Progenitor cell of endocrine pancreas (in vitro differentiated cells): ENCODE results near the gene ATP5PD. TPM values are rescaled to one million over a fixed set of nuclear protein-coding genes. Genes with fewer than 3 reads are reported as not detected.

ENCODE experiments used
- DNase-seq: peaks from one replicate; pipeline ENCODE4 v3.0.0; 2021; ENCODE audit warnings: low spot score; ENCODE audit not compliant: unreplicated experiment
- H3K27ac Mint-ChIP-seq: 2 replicates; pipeline ENCODE4 v1.8.0; 2021; ENCODE audit warnings: mild to moderate bottlenecking, moderate library complexity, mixed read lengths
- H3K27me3 Mint-ChIP-seq: 2 replicates; pipeline ENCODE4 v1.8.0; 2021; ENCODE audit warnings: mixed read lengths
- H3K36me3 Mint-ChIP-seq: 2 replicates; pipeline ENCODE4 v1.8.0; 2022; ENCODE audit warnings: mixed read lengths; ENCODE audit not compliant: insufficient read depth
- H3K4me1 Mint-ChIP-seq: 2 replicates; pipeline ENCODE4 v1.8.0; 2021; ENCODE audit warnings: low read depth, mixed read lengths
- H3K4me3 Mint-ChIP-seq: 2 replicates; pipeline ENCODE4 v1.8.0; 2021; ENCODE audit warnings: low read depth, mild to moderate bottlenecking, moderate library complexity, mixed read lengths
- H3K9me3 Mint-ChIP-seq: 2 replicates; pipeline ENCODE4 v1.8.0; 2021; ENCODE audit warnings: low read depth, mixed read lengths
- CTCF ChIP-seq: fragments of 200-600 bp; sonication (generic); IDR thresholded peaks from one replicate; pipeline ENCODE4 v1.5.0; 2021; ENCODE audit warnings: antibody characterized with exemption, mild to moderate bottlenecking; ENCODE audit not compliant: unreplicated experiment
- total RNA-seq: library from RNA; stranded (reverse); gene quantifications from 2 replicates; pipeline ENCODE4 v1.2.1, GENCODE V29; 2021

Gene ATP5PD
- total RNA-seq, 1 donor from 2014 or later, result 160 TPM

- Mint-ChIP-seq H3K27ac (peak overlapping the region; percentile 84), H3K27me3 (peaks cover 4% of the 10 kb centered on the region), H3K4me1 (peaks cover 17% of the 10 kb centered on the region), H3K36me3 (no peaks in the 10 kb centered on the region), H3K4me3 (peak overlapping the region; percentile 66), H3K9me3 (no peaks in the 10 kb centered on the region)
- DNase-seq, result no peak
- no peak for TF ChIP-seq CTCF
These were observed 39.9 kb upstream of the ATP5PD start for GRCh38 chr17:75086496-75087181.

- no peak overlapping the region for H3K4me3 Mint-ChIP-seq
- peaks cover 4% of the 10 kb centered on the region for H3K27me3 Mint-ChIP-seq
- H3K4me1 Mint-ChIP-seq, result peaks cover 6% of the 10 kb centered on the region
- no peak for TF ChIP-seq CTCF
- no peaks in the 10 kb centered on the region for H3K36me3 Mint-ChIP-seq
- no peak for DNase-seq
- H3K27ac Mint-ChIP-seq, result no peak overlapping the region
- no peaks in the 10 kb centered on the region for H3K9me3 Mint-ChIP-seq
These were observed 37.4 kb upstream of the ATP5PD start for GRCh38 chr17:75084039-75084660.

GRCh38 chr17:75082683-75083082 is 35.9 kb upstream of the ATP5PD start:
- no peak overlapping the region for H3K27ac Mint-ChIP-seq
- peaks cover 13% of the 10 kb centered on the region for H3K4me1 Mint-ChIP-seq
- H3K27me3 Mint-ChIP-seq, result peaks cover 4% of the 10 kb centered on the region
- H3K4me3 Mint-ChIP-seq, result no peak overlapping the region
- no peak for DNase-seq
- H3K9me3 Mint-ChIP-seq, result no peaks in the 10 kb centered on the region
- H3K36me3 Mint-ChIP-seq, result no peaks in the 10 kb centered on the region
- no peak for TF ChIP-seq CTCF

GRCh38 chr17:75081611-75082540 is 35.1 kb upstream of the ATP5PD start:
- Mint-ChIP-seq H3K4me1 (peaks cover 13% of the 10 kb centered on the region), H3K4me3 (no peak overlapping the region), H3K27me3 (peaks cover 4% of the 10 kb centered on the region), H3K9me3 (no peaks in the 10 kb centered on the region), H3K36me3 (no peaks in the 10 kb centered on the region), H3K27ac (no peak overlapping the region)
- no peak for DNase-seq
- no peak for TF ChIP-seq CTCF

GRCh38 chr17:75079023-75079373 is 32.2 kb upstream of the ATP5PD start:
- Mint-ChIP-seq H3K4me1 (peaks cover 10% of the 10 kb centered on the region), H3K4me3 (no peak overlapping the region), H3K27ac (no peak overlapping the region), H3K36me3 (no peaks in the 10 kb centered on the region), H3K9me3 (no peaks in the 10 kb centered on the region), H3K27me3 (peaks cover 4% of the 10 kb centered on the region)
- no peak for DNase-seq
- TF ChIP-seq CTCF, result no peak
